K562 (cell line): Measurements from ENCODE around the gene PCCB. TPM values are rescaled to one million over a fixed set of nuclear protein-coding genes. Genes with fewer than 3 reads are reported as not detected.
"Not testable (repeated sequence)": the region's sequence is repeated elsewhere in the genome, so short reads cannot be mapped to it uniquely, and the experiment has no call there.

Experiments
- ATAC-seq: fragments of 200-7000 bp; cut with Tn5 transposase; 3 replicates; pipeline ENCODE4 v1.9.1; 2020; ENCODE audit warnings: moderate library complexity
- BruUV-seq: library from RNA; stranded (reverse); fragments of 400-500 nt; replicated peaks from 2 replicates; lab custom pipeline; 2021; lab: Mats Ljungman, UMichigan
- CTCF ChIA-PET: fragments of 300-600 bp; formaldehyde crosslinking; extraction: SDS; loops from one replicate; lab custom pipeline; 2021; ENCODE audit warnings: low intra/inter-chr PET ratio; lab: Yijun Ruan, JAX
- POLR2A ChIA-PET: fragments of 300-600, 350-650 bp; sonication (Branson Sonifier 250); formaldehyde crosslinking; extraction: SDS; loops from one replicate; lab custom pipeline; 2021; ENCODE audit warnings: antibody characterized with exemption, inconsistent platforms; lab: Yijun Ruan, JAX
- DNase-seq, 4 experiments: peaks; one replicate each; pipeline versions ENCODE4 v3.0.0 to v3.0.0-alpha.2; 2011 to 2018; ENCODE audit warnings: low spot score in 3 of 4, mixed read lengths in 3 of 4; ENCODE audit errors: extremely low read depth in 1 of 4
- FAIRE-seq: peaks from 2 replicates; lab custom pipeline; 2011; peaks lifted over from hg19 to GRCh38; lab: Jason Lieb, UNC
- H2AFZ ChIP-seq: 2 replicates; pipeline ENCODE4 v1.6.0; 2011; ENCODE audit warnings: low read depth, low read length, control low read depth, inconsistent platforms
- H3K27ac ChIP-seq: fragments of 200-600 bp; 3 replicates; pipeline ENCODE4 v1.8.0; 2011; ENCODE audit warnings: low read depth, mild to moderate bottlenecking, control low read depth, inconsistent platforms, low read length, moderate library complexity, mixed read lengths; ENCODE audit errors: extremely low read depth
- H3K27me3 ChIP-seq, 2 experiments: fragments of 300-600 bp in 1 of 2; 2 replicates in 1 of 2; 3 replicates in 1 of 2; pipeline versions ENCODE4 v1.6.0 to v1.8.0; 2011; ENCODE audit warnings: inconsistent platforms in 2 of 2, low read length in 2 of 2, mild to moderate bottlenecking in 1 of 2, mixed read lengths in 1 of 2, moderate library complexity in 1 of 2; ENCODE audit not compliant: control insufficient read depth in 2 of 2, insufficient read depth in 2 of 2
- H3K36me3 ChIP-seq: fragments of 300-600 bp; 3 replicates; pipeline ENCODE4 v1.8.0; 2011; ENCODE audit warnings: mild to moderate bottlenecking, low read length, inconsistent platforms; ENCODE audit not compliant: control insufficient read depth, insufficient read depth
- H3K4me1 ChIP-seq, 2 experiments: fragments of 200-600 bp in 1 of 2; replicated peaks in 1 of 2; 2 replicates in 1 of 2; 3 replicates in 1 of 2; pipeline versions ENCODE4 v1.5.1 to v1.8.0; 2011; ENCODE audit warnings: inconsistent platforms in 2 of 2, low read length in 2 of 2, mild to moderate bottlenecking in 1 of 2, mixed read lengths in 1 of 2, moderate library complexity in 1 of 2; ENCODE audit not compliant: control insufficient read depth in 2 of 2, insufficient read depth in 2 of 2
- H3K4me2 ChIP-seq: 2 replicates; pipeline ENCODE4 v1.6.1; 2011; ENCODE audit warnings: low read length, control low read depth, inconsistent platforms, mixed read lengths; ENCODE audit not compliant: insufficient read depth
- H3K4me3 ChIP-seq: fragments of 200-600 bp; sonication (generic), shearing (Covaris generic); 2 replicates; pipeline ENCODE4 v1.5.1; 2016; ENCODE audit warnings: control low read depth, inconsistent platforms
- H3K79me2 ChIP-seq: fragments of 200-600 bp; 3 replicates; pipeline ENCODE4 v1.8.0; 2011; ENCODE audit warnings: low read length, inconsistent platforms; ENCODE audit not compliant: control insufficient read depth, insufficient read depth
- H3K9ac ChIP-seq, 2 experiments: 2 replicates each; pipeline versions ENCODE4 v1.6.0 to v1.6.1; 2011; ENCODE audit warnings: low read depth in 2 of 2, low read length in 2 of 2, control low read depth in 1 of 2, inconsistent platforms in 1 of 2, mild to moderate bottlenecking in 1 of 2, mixed read lengths in 1 of 2; ENCODE audit not compliant: insufficient read depth in 1 of 2
- H3K9me1 ChIP-seq: one replicate; pipeline ENCODE4 v1.6.0; 2011; ENCODE audit warnings: inconsistent platforms, mild to moderate bottlenecking, low read length, moderate library complexity; ENCODE audit not compliant: control insufficient read depth, insufficient read depth
- H3K9me3 ChIP-seq: replicated peaks from 2 replicates; pipeline ENCODE4 v1.5.1; 2011; ENCODE audit warnings: low read depth, low read length, inconsistent platforms; ENCODE audit not compliant: control insufficient read depth, insufficient read depth
- H4K20me1 ChIP-seq: replicated peaks from 2 replicates; pipeline ENCODE4 v1.6.1; 2011; ENCODE audit warnings: low read length, inconsistent platforms, mixed read lengths; ENCODE audit not compliant: control insufficient read depth, insufficient read depth
- CBX3 ChIP-seq, 2 experiments: IDR thresholded peaks; 1 replicate in 1 of 2; 2 replicates in 1 of 2; pipeline ENCODE4 v1.6.1; 2012; ENCODE audit warnings: inconsistent platforms in 2 of 2, low read length in 2 of 2, borderline replicate concordance in 1 of 2, control low read depth in 1 of 2
- CREB5 ChIP-seq: fragments of 250-450 bp; sonication (Bioruptor Pico); IDR thresholded peaks from 2 replicates; pipeline ENCODE4 v1.5.0; 2020; ENCODE audit warnings: mild to moderate bottlenecking
- DMBX1 ChIP-seq: fragments of 250-450 bp; sonication (Bioruptor Pico); IDR thresholded peaks from 2 replicates; pipeline ENCODE4 v1.8.0; 2022; ENCODE audit warnings: inconsistent platforms, mild to moderate bottlenecking, moderate library complexity, borderline replicate concordance
- ELF2 ChIP-seq: fragments of 250-450 bp; sonication (Bioruptor Pico); IDR thresholded peaks from 2 replicates; pipeline ENCODE4 v1.5.0; 2021; ENCODE audit warnings: mild to moderate bottlenecking
- HCFC1 ChIP-seq: IDR thresholded peaks from 2 replicates; pipeline ENCODE4 v1.6.1; 2012; ENCODE audit warnings: low read depth, low read length, improper control_type of control experiment
- HNRNPK ChIP-seq: fragments of 200-400 bp; formaldehyde crosslinking; IDR thresholded peaks from one replicate; pipeline ENCODE4 v1.6.1; 2018; ENCODE audit warnings: mild to moderate bottlenecking, low read depth, low read length; ENCODE audit not compliant: poor library complexity, severe bottlenecking
- ID3 ChIP-seq, 2 experiments: fragments of 250-450 bp in 1 of 2; fragments of 450-650 bp in 1 of 2; sonication (Bioruptor Pico) in 1 of 2; IDR thresholded peaks; 2 replicates each; pipeline versions ENCODE4 v1.6.1 to v1.8.0; 2016 to 2021; ENCODE audit warnings: mild to moderate bottlenecking in 2 of 2, moderate library complexity in 2 of 2, missing compliant biosample characterization in 1 of 2, missing genetic modification characterization in 1 of 2
- MAFF ChIP-seq: IDR thresholded peaks from 2 replicates; pipeline ENCODE4 v1.6.1; 2012; ENCODE audit warnings: low read length, improper control_type of control experiment
- POLR2H ChIP-seq: IDR thresholded peaks from 2 replicates; pipeline ENCODE4 v1.6.1; 2016; ENCODE audit warnings: missing genetic modification characterization, low read depth, mild to moderate bottlenecking, control low read depth, missing compliant biosample characterization, moderate library complexity
- RBFOX2 ChIP-seq: fragments of 200-400 bp; formaldehyde crosslinking; IDR thresholded peaks from 2 replicates; pipeline ENCODE4 v1.6.1; 2017; ENCODE audit warnings: low read depth, mild to moderate bottlenecking, low read length, moderate library complexity
- SMAD3 ChIP-seq: fragments of 450-650 bp; formaldehyde crosslinking; conservative IDR thresholded peaks from 2 replicates; pipeline ENCODE4 v1.4.0; 2020; ENCODE audit warnings: mild to moderate bottlenecking
- SRSF9 ChIP-seq: fragments of 200-400 bp; formaldehyde crosslinking; IDR thresholded peaks from 2 replicates; pipeline ENCODE4 v1.6.1; 2017; ENCODE audit warnings: low read depth, low read length, borderline replicate concordance
- TBL1XR1 ChIP-seq, 2 experiments: IDR thresholded peaks; 2 replicates each; pipeline ENCODE4 v1.6.1; 2012; ENCODE audit warnings: improper control_type of control experiment in 2 of 2, low read length in 2 of 2, mild to moderate bottlenecking in 1 of 2
- TRIM24 ChIP-seq, 2 experiments: fragments of 450-650 bp; IDR thresholded peaks; 2 replicates each; pipeline ENCODE4 v1.6.1; 2016
- WHSC1 ChIP-seq: IDR thresholded peaks from one replicate; pipeline ENCODE4 v1.6.1; 2012; ENCODE audit warnings: low read length, control low read depth, inconsistent platforms
- WGBS: fragments of 100-300 bp; shearing (Covaris generic); methylation state at CpG from one replicate; pipeline ENCODE4 v1.1.6; 2016; ENCODE audit warnings: low coverage, mixed read lengths; ENCODE audit not compliant: insufficient coverage; ENCODE audit errors: missing lambda C conversion rate; 5-methylcytosine and 5-hydroxymethylcytosine counted together
- in situ Hi-C: fragments of 300-500 bp; cut with MboI; formaldehyde crosslinking; loops from 4 replicates; pipeline ENCODE4 v1.15.0; 2018; ENCODE audit warnings: inconsistent platforms, mixed read lengths
- intact Hi-C: fragments of 100-400 bp; cut with micrococcal nuclease; formaldehyde crosslinking; loops from 2 replicates; pipeline ENCODE4 v1.14.2; 2022
- polyA plus RNA-seq, 8 experiments: library from polyadenylated mRNA; depleted of rRNA in 4 of 8; stranded (reverse) in 5 of 8; unstranded in 3 of 8; fragments of >200 nt; fragmentation: Nextera tagmentation in 2 of 8; fragmentation: Illumina TruSeq in 1 of 8; extraction: Ambion mirVana in 2 of 8; extraction: Trizol in 1 of 8; gene quantifications; 2 replicates each; pipeline versions ENCODE4 v1.2.1 to v1.2.3, GENCODE V29; 2011 to 2014; ENCODE audit warnings: inconsistent platforms in 1 of 8, missing spikeins in 1 of 8
- total RNA-seq, 7 experiments: library from RNA; depleted of rRNA in 6 of 7; stranded (reverse); fragments of >200 nt in 6 of 7; fragmentation: Illumina TruSeq in 2 of 7; extraction: Trizol in 2 of 7; gene quantifications; 2 replicates each; pipeline versions ENCODE4 v1.2.1 to v1.2.3, GENCODE V29; 2011 to 2021; ENCODE audit warnings: low replicate concordance in 1 of 7

Gene PCCB
- total and polyA plus RNA-seq, 9 of the 15 experiments (the other 6 are each of a cell fraction or from before 2014, with no cell fraction given) = 69.5 to 173 (median 92.8) TPM

GRCh38 chr3:136266468-136267125 is 16.5 kb downstream of the PCCB start:
- in situ Hi-C loops, H3K4me1 ChIP-seq, H3K9me1 ChIP-seq, H3K4me2 ChIP-seq, DNase-seq, H3K27ac ChIP-seq, H4K20me1 ChIP-seq, H3K27me3 ChIP-seq, intact Hi-C loops, H3K9me3 ChIP-seq, FAIRE-seq, H3K9ac ChIP-seq, BruUV-seq, POLR2A ChIA-PET, H2AFZ ChIP-seq, ATAC-seq, CTCF ChIA-PET, H3K4me3 ChIP-seq: not testable (repeated sequence)
- WGBS = 89% methylated on average over 6 of the region's 6 CpGs
- Histone ChIP-seq H3K36me3 (peaks cover 42% of the 10 kb centered on the region), H3K79me2 (peaks cover 16% of the 10 kb centered on the region)

- FAIRE-seq (no peak), ATAC-seq (no peak), DNase-seq (no peak)
- WGBS = 100% methylated on average over 3 of the region's 6 CpGs
- no peaks in the 10 kb centered on the region for H4K20me1 ChIP-seq
- no peak overlapping the region for H3K4me2 ChIP-seq
- H3K9ac ChIP-seq = no peak overlapping the region
- in situ Hi-C loops (no loop called here), intact Hi-C loops (no loop called here)
- H3K27me3 ChIP-seq = no peaks in the 10 kb centered on the region
- no peaks in the 10 kb centered on the region; a peak in 1 of 5 replicates for H3K4me1 ChIP-seq
- H3K27ac ChIP-seq = no peak overlapping the region
- CTCF ChIA-PET = no interaction called here
- H3K9me1 ChIP-seq = no peaks in the 10 kb centered on the region
- no peaks in the 10 kb centered on the region for H3K9me3 ChIP-seq
- BruUV-seq = no TSS peak
- H3K79me2 ChIP-seq = peaks cover 23% of the 10 kb centered on the region
- H3K36me3 ChIP-seq = peaks cover 36% of the 10 kb centered on the region
- no peak overlapping the region for H3K4me3 ChIP-seq
- no peak overlapping the region for H2AFZ ChIP-seq
- POLR2A ChIA-PET = no interaction called here
- TF ChIP-seq WHSC1 = no peak
- no peak for TF ChIP-seq TBL1XR1 (IDR thresholded peaks at IDR 0.05; ENCODE audit: low read length in 2 of 2)
- TF ChIP-seq CBX3 (IDR thresholded peaks at IDR 0.05; ENCODE audit: borderline replicate concordance in 1 of 2, low read length in 2 of 2) = no peak
- TF ChIP-seq SMAD3 = no peak
- TF ChIP-seq POLR2H (tag) = no peak
- no peak for TF ChIP-seq HCFC1
- TF ChIP-seq SRSF9 = no peak
- TF ChIP-seq HNRNPK = no peak
- TF ChIP-seq TRIM24 (IDR thresholded peaks at IDR 0.05) = no peak
- no peak for TF ChIP-seq DMBX1 (CRISPR knock-in tag)
- no peak for TF ChIP-seq RBFOX2
- TF ChIP-seq CREB5 (CRISPR knock-in tag) = no peak
- no peak for TF ChIP-seq ELF2 (CRISPR knock-in tag)
- TF ChIP-seq MAFF = no peak
- no peak for TF ChIP-seq ID3 (CRISPR knock-in tag; IDR thresholded peaks at IDR 0.05)
- no peak for TF ChIP-seq ID3 (tag; IDR thresholded peaks at IDR 0.05)
Measured at GRCh38 chr3:136267235-136267634, 17.1 kb downstream of the PCCB start.
